Measurements from ENCODE around the gene PRDM5. TPM values are rescaled to one million over a fixed set of nuclear protein-coding genes. Genes with fewer than 3 reads are reported as not detected.

The PRDM5 gene
- total and polyA plus RNA-seq, 9 of the 15 experiments (the other 6 are each of a cell fraction or from before 2014, with no cell fraction given): not detected

- CTCF ChIA-PET (ENCODE audit: low intra/inter-chr PET ratio): no interaction called here
- Histone ChIP-seq H3K9me3 (replicated peaks; ENCODE audit: control insufficient read depth, insufficient read depth, low read depth, low read length) (no peaks in the 10 kb centered on the region), H3K79me2 (ENCODE audit: control insufficient read depth, insufficient read depth, low read length) (no peaks in the 10 kb centered on the region), H3K9me1 (ENCODE audit: control insufficient read depth, insufficient read depth, low read length) (no peaks in the 10 kb centered on the region), H2AFZ (ENCODE audit: low read depth, low read length) (no peak overlapping the region), H3K27ac (ENCODE audit: extremely low read depth, low read depth, low read length) (no peak overlapping the region), H3K27me3 (ENCODE audit: control insufficient read depth in 2 of 2, insufficient read depth in 2 of 2, low read length in 2 of 2) (no peaks in the 10 kb centered on the region), H3K36me3 (ENCODE audit: control insufficient read depth, insufficient read depth, low read length) (no peaks in the 10 kb centered on the region), H3K4me2 (ENCODE audit: insufficient read depth, low read length) (no peak overlapping the region), H3K4me3 (no peak overlapping the region), H3K9ac (ENCODE audit: insufficient read depth in 1 of 2, low read depth in 2 of 2, low read length in 2 of 2) (no peak overlapping the region), H4K20me1 (replicated peaks; ENCODE audit: control insufficient read depth, insufficient read depth, low read length) (no peaks in the 10 kb centered on the region), H3K4me1 (replicated peaks in 1 of 2; ENCODE audit: control insufficient read depth in 2 of 2, insufficient read depth in 2 of 2, low read length in 2 of 2) (no peaks in the 10 kb centered on the region; a peak in 1 of 5 replicates)
- 0% methylated on average over 1 of the region's 1 CpG for WGBS (ENCODE audit: insufficient coverage, low coverage, missing lambda C conversion rate)
- ATAC-seq: no peak
- in situ Hi-C loops (cut with MboI) (no loop called here), intact Hi-C loops (cut with micrococcal nuclease) (no loop called here)
- no peak for DNase-seq (ENCODE audit: extremely low read depth in 1 of 4, low spot score in 3 of 4)
- FAIRE-seq: no peak
- POLR2A ChIA-PET: no interaction called here
- no TSS peak for BruUV-seq (replicated peaks)
- TF ChIP-seq STAT5B (CRISPR knock-in tag; IDR thresholded peaks at IDR 0.05) (no peak), THRAP3 (IDR thresholded peaks at IDR 0.05; ENCODE audit: borderline replicate concordance) (no peak), GTF2E2 (tag; IDR thresholded peaks at IDR 0.05) (no peak), STAT5A (IDR thresholded peaks at IDR 0.05; ENCODE audit: borderline replicate concordance, low read length) (no peak), TSC22D4 (tag; IDR thresholded peaks at IDR 0.05) (no peak), FOSL1 (tag; conservative IDR thresholded peaks at IDR 0.05) (no peak), ZKSCAN1 (IDR thresholded peaks at IDR 0.05; ENCODE audit: low read depth, low read length) (no peak), U2AF1 (optimal IDR thresholded peaks at IDR 0.05; ENCODE audit: low read depth, low read length) (no peak), ZNF507 (tag; conservative IDR thresholded peaks at IDR 0.05) (no peak), NCOA2 (IDR thresholded peaks at IDR 0.05; ENCODE audit: partially characterized antibody in 2 of 2) (no peak), AFF4 (CRISPR knock-in tag; IDR thresholded peaks at IDR 0.05) (no peak)
- TF ChIP-seq, protein P1, sequence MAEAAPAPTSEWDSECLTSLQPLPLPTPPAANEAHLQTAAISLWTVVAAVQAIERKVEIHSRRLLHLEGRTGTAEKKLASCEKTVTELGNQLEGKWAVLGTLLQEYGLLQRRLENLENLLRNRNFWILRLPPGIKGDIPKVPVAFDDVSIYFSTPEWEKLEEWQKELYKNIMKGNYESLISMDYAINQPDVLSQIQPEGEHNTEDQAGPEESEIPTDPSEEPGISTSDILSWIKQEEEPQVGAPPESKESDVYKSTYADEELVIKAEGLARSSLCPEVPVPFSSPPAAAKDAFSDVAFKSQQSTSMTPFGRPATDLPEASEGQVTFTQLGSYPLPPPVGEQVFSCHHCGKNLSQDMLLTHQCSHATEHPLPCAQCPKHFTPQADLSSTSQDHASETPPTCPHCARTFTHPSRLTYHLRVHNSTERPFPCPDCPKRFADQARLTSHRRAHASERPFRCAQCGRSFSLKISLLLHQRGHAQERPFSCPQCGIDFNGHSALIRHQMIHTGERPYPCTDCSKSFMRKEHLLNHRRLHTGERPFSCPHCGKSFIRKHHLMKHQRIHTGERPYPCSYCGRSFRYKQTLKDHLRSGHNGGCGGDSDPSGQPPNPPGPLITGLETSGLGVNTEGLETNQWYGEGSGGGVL (CRISPR knock-in tag; IDR thresholded peaks at IDR 0.05): no peak
- TF ChIP-seq, protein P2, sequence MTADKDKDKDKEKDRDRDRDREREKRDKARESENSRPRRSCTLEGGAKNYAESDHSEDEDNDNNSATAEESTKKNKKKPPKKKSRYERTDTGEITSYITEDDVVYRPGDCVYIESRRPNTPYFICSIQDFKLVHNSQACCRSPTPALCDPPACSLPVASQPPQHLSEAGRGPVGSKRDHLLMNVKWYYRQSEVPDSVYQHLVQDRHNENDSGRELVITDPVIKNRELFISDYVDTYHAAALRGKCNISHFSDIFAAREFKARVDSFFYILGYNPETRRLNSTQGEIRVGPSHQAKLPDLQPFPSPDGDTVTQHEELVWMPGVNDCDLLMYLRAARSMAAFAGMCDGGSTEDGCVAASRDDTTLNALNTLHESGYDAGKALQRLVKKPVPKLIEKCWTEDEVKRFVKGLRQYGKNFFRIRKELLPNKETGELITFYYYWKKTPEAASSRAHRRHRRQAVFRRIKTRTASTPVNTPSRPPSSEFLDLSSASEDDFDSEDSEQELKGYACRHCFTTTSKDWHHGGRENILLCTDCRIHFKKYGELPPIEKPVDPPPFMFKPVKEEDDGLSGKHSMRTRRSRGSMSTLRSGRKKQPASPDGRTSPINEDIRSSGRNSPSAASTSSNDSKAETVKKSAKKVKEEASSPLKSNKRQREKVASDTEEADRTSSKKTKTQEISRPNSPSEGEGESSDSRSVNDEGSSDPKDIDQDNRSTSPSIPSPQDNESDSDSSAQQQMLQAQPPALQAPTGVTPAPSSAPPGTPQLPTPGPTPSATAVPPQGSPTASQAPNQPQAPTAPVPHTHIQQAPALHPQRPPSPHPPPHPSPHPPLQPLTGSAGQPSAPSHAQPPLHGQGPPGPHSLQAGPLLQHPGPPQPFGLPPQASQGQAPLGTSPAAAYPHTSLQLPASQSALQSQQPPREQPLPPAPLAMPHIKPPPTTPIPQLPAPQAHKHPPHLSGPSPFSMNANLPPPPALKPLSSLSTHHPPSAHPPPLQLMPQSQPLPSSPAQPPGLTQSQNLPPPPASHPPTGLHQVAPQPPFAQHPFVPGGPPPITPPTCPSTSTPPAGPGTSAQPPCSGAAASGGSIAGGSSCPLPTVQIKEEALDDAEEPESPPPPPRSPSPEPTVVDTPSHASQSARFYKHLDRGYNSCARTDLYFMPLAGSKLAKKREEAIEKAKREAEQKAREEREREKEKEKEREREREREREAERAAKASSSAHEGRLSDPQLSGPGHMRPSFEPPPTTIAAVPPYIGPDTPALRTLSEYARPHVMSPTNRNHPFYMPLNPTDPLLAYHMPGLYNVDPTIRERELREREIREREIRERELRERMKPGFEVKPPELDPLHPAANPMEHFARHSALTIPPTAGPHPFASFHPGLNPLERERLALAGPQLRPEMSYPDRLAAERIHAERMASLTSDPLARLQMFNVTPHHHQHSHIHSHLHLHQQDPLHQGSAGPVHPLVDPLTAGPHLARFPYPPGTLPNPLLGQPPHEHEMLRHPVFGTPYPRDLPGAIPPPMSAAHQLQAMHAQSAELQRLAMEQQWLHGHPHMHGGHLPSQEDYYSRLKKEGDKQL (CRISPR knock-in tag; IDR thresholded peaks at IDR 0.05; ENCODE audit: borderline replicate concordance): no peak
Observed at GRCh38 chr4:120919358-120919757, 3.2 kb downstream of the PRDM5 start.
